Neural cell (in vitro differentiated cells): Measurements from ENCODE around the gene THBS2. TPM values are rescaled to one million over a fixed set of nuclear protein-coding genes. Genes with fewer than 3 reads are reported as not detected.
"Not testable (repeated sequence)": the region's sequence is repeated elsewhere in the genome, so short reads cannot be mapped to it uniquely, and the experiment has no call there.

Experiments used
- H2AFZ ChIP-seq: fragments of 200-600, 300-800 bp; sonication (generic), shearing (Covaris generic); 2 replicates; pipeline ENCODE4 v1.6.0; 2014; ENCODE audit warnings: low read depth, mild to moderate bottlenecking, antibody characterized with exemption, low read length, moderate library complexity
- H3F3A ChIP-seq: fragments of 200-600 bp; shearing (Covaris generic); 2 replicates; pipeline ENCODE4 v1.6.1; 2016; ENCODE audit warnings: mild to moderate bottlenecking, moderate library complexity, mixed read lengths, antibody characterized with exemption, low read length; ENCODE audit not compliant: insufficient read depth, poor library complexity, severe bottlenecking
- H3K27ac ChIP-seq: fragments of 200-600, 300-800 bp; sonication (generic), shearing (Covaris generic); 2 replicates; pipeline ENCODE4 v1.5.1; 2014; ENCODE audit warnings: mild to moderate bottlenecking, low read length, moderate library complexity
- H3K27me3 ChIP-seq: fragments of 300-800, 200-600 bp; sonication (generic), shearing (Covaris generic); 2 replicates; pipeline ENCODE4 v1.6.0; 2014; ENCODE audit warnings: mild to moderate bottlenecking, low read depth, low read length, moderate library complexity; ENCODE audit not compliant: insufficient read depth
- H3K36me3 ChIP-seq: fragments of 300-800, 200-600 bp; sonication (generic), shearing (Covaris generic); 2 replicates; pipeline ENCODE4 v1.5.1; 2014; ENCODE audit warnings: mild to moderate bottlenecking, antibody characterized with exemption, low read length, moderate library complexity; ENCODE audit not compliant: insufficient read depth
- H3K4me2 ChIP-seq: fragments of 300-800, 200-600 bp; sonication (generic), shearing (Covaris generic); 2 replicates; pipeline ENCODE4 v1.6.0; 2014; ENCODE audit warnings: mild to moderate bottlenecking, low read length
- H3K4me3 ChIP-seq: fragments of 300-800, 200-600 bp; sonication (generic), shearing (Covaris generic); 2 replicates; pipeline ENCODE4 v1.5.1; 2014; ENCODE audit warnings: mild to moderate bottlenecking, low read length, moderate library complexity
- H3K79me2 ChIP-seq: fragments of 200-600 bp; shearing (Covaris generic); replicated peaks from 2 replicates; pipeline ENCODE4 v1.6.0; 2014; ENCODE audit warnings: mild to moderate bottlenecking, low read length, moderate library complexity; ENCODE audit not compliant: insufficient read depth
- H3K9ac ChIP-seq: fragments of 300-800, 200-600 bp; sonication (generic), shearing (Covaris generic); 2 replicates; pipeline ENCODE4 v1.6.1; 2016; ENCODE audit warnings: mild to moderate bottlenecking, low read length, mixed read lengths
- H3K9me2 ChIP-seq: fragments of 200-600 bp; shearing (Covaris generic); 2 replicates; pipeline ENCODE4 v1.6.1; 2016; ENCODE audit warnings: mild to moderate bottlenecking, low read length, mixed read lengths; ENCODE audit not compliant: insufficient read depth
- H3K9me3 ChIP-seq: fragments of 200-600, 300-800 bp; sonication (generic), shearing (Covaris generic); 2 replicates; pipeline ENCODE4 v1.6.1; 2016; ENCODE audit warnings: mild to moderate bottlenecking, mixed run types, low read length, moderate library complexity, mixed read lengths
- H4K20me1 ChIP-seq: fragments of 200-600 bp; shearing (Covaris generic); 2 replicates; pipeline ENCODE4 v1.6.1; 2016; ENCODE audit warnings: mild to moderate bottlenecking, mixed run types; ENCODE audit not compliant: insufficient read depth
- CTCF ChIP-seq: fragments of 450-650 bp; IDR thresholded peaks from 2 replicates; pipeline ENCODE4 v1.5.1; 2014; ENCODE audit warnings: antibody characterized with exemption, mild to moderate bottlenecking, moderate library complexity; ENCODE audit not compliant: poor library complexity, severe bottlenecking
- EP300 ChIP-seq: fragments of 450-650 bp; conservative IDR thresholded peaks from 2 replicates; pipeline ENCODE4 v1.6.1; 2014; ENCODE audit warnings: antibody characterized with exemption, mild to moderate bottlenecking, moderate library complexity; ENCODE audit not compliant: poor library complexity, severe bottlenecking
- EZH2 ChIP-seq: fragments of 200-600, 300-800 bp; shearing (Covaris generic), sonication (generic); IDR thresholded peaks from 2 replicates; pipeline ENCODE4 v1.6.1; 2014; ENCODE audit warnings: antibody characterized with exemption, low read length, borderline replicate concordance, mild to moderate bottlenecking; ENCODE audit not compliant: insufficient read depth, poor library complexity, severe bottlenecking
- MXI1 ChIP-seq: fragments of 450-650 bp; conservative IDR thresholded peaks from 2 replicates; pipeline ENCODE4 v1.6.1; 2014; ENCODE audit warnings: antibody characterized with exemption, mild to moderate bottlenecking; ENCODE audit not compliant: poor library complexity, severe bottlenecking
- POLR2AphosphoS5 ChIP-seq: IDR thresholded peaks from 2 replicates; pipeline ENCODE4 v1.6.1; 2012
- RAD21 ChIP-seq: fragments of 450-650 bp; conservative IDR thresholded peaks from 2 replicates; pipeline ENCODE4 v1.6.1; 2014; ENCODE audit warnings: antibody characterized with exemption, mild to moderate bottlenecking, moderate library complexity
- REST ChIP-seq: IDR thresholded peaks from 2 replicates; pipeline ENCODE4 v1.6.1; 2012; ENCODE audit warnings: borderline replicate concordance
- SMC3 ChIP-seq: fragments of 450-650 bp; conservative IDR thresholded peaks from 2 replicates; pipeline ENCODE4 v1.6.1; 2014; ENCODE audit warnings: antibody characterized with exemption, mild to moderate bottlenecking, moderate library complexity; ENCODE audit not compliant: poor library complexity
- TAF1 ChIP-seq: IDR thresholded peaks from 2 replicates; pipeline ENCODE4 v1.6.1; 2012; ENCODE audit warnings: low read depth
- polyA plus RNA-seq: library from polyadenylated mRNA; depleted of rRNA; stranded (reverse); fragments of >200 nt; gene quantifications from 2 replicates; pipeline ENCODE4 v1.2.3, GENCODE V29; 2014

Gene THBS2
- polyA plus RNA-seq, 1 donor from 2014 or later = 0.88 TPM

GRCh38 chr6:169263374-169263773 lies 9.7 kb upstream of the THBS2 start:
- H3K9ac ChIP-seq = no peak overlapping the region
- H3K4me3 ChIP-seq = no peak overlapping the region
- H3K79me2 ChIP-seq = no peaks in the 10 kb centered on the region
- H3K27ac ChIP-seq = no peak overlapping the region
- no peaks in the 10 kb centered on the region for H4K20me1 ChIP-seq
- H3K9me2 ChIP-seq = no peaks in the 10 kb centered on the region
- no peaks in the 10 kb centered on the region for H3K36me3 ChIP-seq
- no peak for TF ChIP-seq SMC3
- no peak for TF ChIP-seq POLR2AphosphoS5
- TF ChIP-seq TAF1 = no peak
- TF ChIP-seq EP300 = no peak
- TF ChIP-seq CTCF = no peak
- TF ChIP-seq MXI1 = no peak
- no peak for TF ChIP-seq EZH2
- TF ChIP-seq REST = no peak
- no peak for TF ChIP-seq RAD21
- no peaks in the 10 kb centered on the region for H3K27me3 ChIP-seq
- no peak overlapping the region for H2AFZ ChIP-seq
- H3K9me3 ChIP-seq = no peaks in the 10 kb centered on the region
- H3K4me2 ChIP-seq = no peak overlapping the region
- no peaks in the 10 kb centered on the region for H3F3A ChIP-seq

GRCh38 chr6:169262602-169263001 lies 9.0 kb upstream of the THBS2 start:
- not testable (repeated sequence) for H3K79me2 ChIP-seq, H3F3A ChIP-seq, H3K9me3 ChIP-seq, H3K9me2 ChIP-seq, H3K27ac ChIP-seq, H4K20me1 ChIP-seq, H3K9ac ChIP-seq, H3K27me3 ChIP-seq, H3K4me2 ChIP-seq, H2AFZ ChIP-seq, H3K4me3 ChIP-seq, H3K36me3 ChIP-seq

- Histone ChIP-seq H3K4me3 (no peak overlapping the region), H3K4me2 (no peak overlapping the region), H2AFZ (no peak overlapping the region), H3K9me2 (no peaks in the 10 kb centered on the region), H3K27me3 (peaks cover 21% of the 10 kb centered on the region), H4K20me1 (no peaks in the 10 kb centered on the region), H3K36me3 (no peaks in the 10 kb centered on the region), H3K9me3 (no peaks in the 10 kb centered on the region), H3K9ac (no peak overlapping the region), H3K79me2 (no peaks in the 10 kb centered on the region), H3K27ac (no peak overlapping the region), H3F3A (no peaks in the 10 kb centered on the region)
- no peak for TF ChIP-seq MXI1
- TF ChIP-seq REST = no peak
- TF ChIP-seq SMC3 = no peak
- TF ChIP-seq EP300 = no peak
- no peak for TF ChIP-seq TAF1
Observed at GRCh38 chr6:169256518-169256917, 2.9 kb upstream of the THBS2 start.
